ENCODE results near the gene PAPPA.
A peak's percentile ranks its signal among the peaks of the same experiment; 100 is the strongest.

The PAPPA gene

GRCh38 chr9:116270546-116270945, 117.0 kb downstream of the PAPPA start:
- H3K4me2 ChIP-seq (ENCODE audit: low read length): no peak overlapping the region
- no peak overlapping the region for H3K4me3 ChIP-seq (ENCODE audit: low read depth, low read length)
- no peaks in the 10 kb centered on the region for H3K79me2 ChIP-seq
- TF ChIP-seq, protein P1, sequence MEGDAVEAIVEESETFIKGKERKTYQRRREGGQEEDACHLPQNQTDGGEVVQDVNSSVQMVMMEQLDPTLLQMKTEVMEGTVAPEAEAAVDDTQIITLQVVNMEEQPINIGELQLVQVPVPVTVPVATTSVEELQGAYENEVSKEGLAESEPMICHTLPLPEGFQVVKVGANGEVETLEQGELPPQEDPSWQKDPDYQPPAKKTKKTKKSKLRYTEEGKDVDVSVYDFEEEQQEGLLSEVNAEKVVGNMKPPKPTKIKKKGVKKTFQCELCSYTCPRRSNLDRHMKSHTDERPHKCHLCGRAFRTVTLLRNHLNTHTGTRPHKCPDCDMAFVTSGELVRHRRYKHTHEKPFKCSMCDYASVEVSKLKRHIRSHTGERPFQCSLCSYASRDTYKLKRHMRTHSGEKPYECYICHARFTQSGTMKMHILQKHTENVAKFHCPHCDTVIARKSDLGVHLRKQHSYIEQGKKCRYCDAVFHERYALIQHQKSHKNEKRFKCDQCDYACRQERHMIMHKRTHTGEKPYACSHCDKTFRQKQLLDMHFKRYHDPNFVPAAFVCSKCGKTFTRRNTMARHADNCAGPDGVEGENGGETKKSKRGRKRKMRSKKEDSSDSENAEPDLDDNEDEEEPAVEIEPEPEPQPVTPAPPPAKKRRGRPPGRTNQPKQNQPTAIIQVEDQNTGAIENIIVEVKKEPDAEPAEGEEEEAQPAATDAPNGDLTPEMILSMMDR (IDR thresholded peaks at IDR 0.05): no peak
- no peaks in the 10 kb centered on the region for H3K9me3 ChIP-seq (ENCODE audit: control insufficient read depth, low read length)
- peak overlapping the region; percentile 79 for H3K27ac ChIP-seq
- H3K36me3 ChIP-seq (ENCODE audit: control insufficient read depth, insufficient read depth, low read length): no peaks in the 10 kb centered on the region
- H3K4me1 ChIP-seq: peaks cover 16% of the 10 kb centered on the region
- no peaks in the 10 kb centered on the region for H3K27me3 ChIP-seq (ENCODE audit: control insufficient read depth, insufficient read depth, low read length)
- no peak overlapping the region for H3K9ac ChIP-seq
- H2AFZ ChIP-seq: no peak overlapping the region

GRCh38 chr9:116271340-116271739, 117.7 kb downstream of the PAPPA start:
- Histone ChIP-seq H3K9me3 (ENCODE audit: control insufficient read depth, low read length) (no peaks in the 10 kb centered on the region), H3K27ac (no peak overlapping the region)
- TF ChIP-seq, protein P1 (IDR thresholded peaks at IDR 0.05): no peak

DNA sequence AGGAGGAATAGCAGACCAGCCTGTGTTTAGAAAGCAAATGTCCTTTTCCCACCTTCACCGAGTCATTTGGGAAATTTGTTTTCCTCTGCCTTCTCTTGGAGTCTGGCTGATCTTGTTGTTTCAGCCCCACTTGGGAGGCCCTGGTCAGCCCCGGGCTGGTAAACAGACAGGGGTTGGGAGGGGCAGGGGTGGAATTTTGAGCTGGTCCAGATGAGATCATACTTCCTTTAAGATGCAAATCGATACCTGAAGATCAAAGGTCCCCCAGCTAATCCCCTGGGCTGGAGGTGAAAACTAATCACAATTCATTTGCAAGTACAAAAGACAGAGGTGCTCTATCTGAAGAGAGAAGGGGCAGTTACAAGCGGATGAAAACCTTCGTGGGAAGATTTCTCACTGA, 118.4 kb downstream of the PAPPA start:
- H3K79me2 ChIP-seq: no peaks in the 10 kb centered on the region
- H3K4me2 ChIP-seq (ENCODE audit: low read length): no peak overlapping the region
- H3K36me3 ChIP-seq (ENCODE audit: control insufficient read depth, insufficient read depth, low read length): no peaks in the 10 kb centered on the region
- no peak overlapping the region for H3K9ac ChIP-seq
- no peaks in the 10 kb centered on the region for H3K27me3 ChIP-seq (ENCODE audit: control insufficient read depth, insufficient read depth, low read length)
- H3K27ac ChIP-seq: no peak overlapping the region
- TF ChIP-seq, protein P1 (IDR thresholded peaks at IDR 0.05): no peak
- H3K4me1 ChIP-seq: peaks cover 21% of the 10 kb centered on the region
- H3K9me3 ChIP-seq (ENCODE audit: control insufficient read depth, low read length): no peaks in the 10 kb centered on the region
- H3K4me3 ChIP-seq (ENCODE audit: low read depth, low read length): no peak overlapping the region
- no peak overlapping the region for H2AFZ ChIP-seq

More at GRCh38 chr9:116271340-116271739, 117.7 kb downstream of the PAPPA start:
- Histone ChIP-seq H3K27me3 (ENCODE audit: control insufficient read depth, insufficient read depth, low read length) (no peaks in the 10 kb centered on the region), H3K4me1 (peaks cover 21% of the 10 kb centered on the region), H3K9ac (no peak overlapping the region), H3K79me2 (no peaks in the 10 kb centered on the region), H3K4me2 (ENCODE audit: low read length) (no peak overlapping the region), H2AFZ (no peak overlapping the region), H3K4me3 (ENCODE audit: low read depth, low read length) (no peak overlapping the region), H3K36me3 (ENCODE audit: control insufficient read depth, insufficient read depth, low read length) (no peaks in the 10 kb centered on the region)

GRCh38 chr9:116274293-116274692, 120.7 kb downstream of the PAPPA start:
- Histone ChIP-seq H3K27ac (no peak overlapping the region), H3K36me3 (ENCODE audit: control insufficient read depth, insufficient read depth, low read length) (no peaks in the 10 kb centered on the region), H3K9me3 (ENCODE audit: control insufficient read depth, low read length) (no peaks in the 10 kb centered on the region), H3K79me2 (no peaks in the 10 kb centered on the region), H3K4me3 (ENCODE audit: low read depth, low read length) (no peak overlapping the region), H3K27me3 (ENCODE audit: control insufficient read depth, insufficient read depth, low read length) (no peaks in the 10 kb centered on the region), H3K4me1 (peaks cover 21% of the 10 kb centered on the region), H3K4me2 (ENCODE audit: low read length) (no peak overlapping the region), H2AFZ (no peak overlapping the region), H3K9ac (no peak overlapping the region)
- TF ChIP-seq, protein P1 (IDR thresholded peaks at IDR 0.05): no peak

DNA sequence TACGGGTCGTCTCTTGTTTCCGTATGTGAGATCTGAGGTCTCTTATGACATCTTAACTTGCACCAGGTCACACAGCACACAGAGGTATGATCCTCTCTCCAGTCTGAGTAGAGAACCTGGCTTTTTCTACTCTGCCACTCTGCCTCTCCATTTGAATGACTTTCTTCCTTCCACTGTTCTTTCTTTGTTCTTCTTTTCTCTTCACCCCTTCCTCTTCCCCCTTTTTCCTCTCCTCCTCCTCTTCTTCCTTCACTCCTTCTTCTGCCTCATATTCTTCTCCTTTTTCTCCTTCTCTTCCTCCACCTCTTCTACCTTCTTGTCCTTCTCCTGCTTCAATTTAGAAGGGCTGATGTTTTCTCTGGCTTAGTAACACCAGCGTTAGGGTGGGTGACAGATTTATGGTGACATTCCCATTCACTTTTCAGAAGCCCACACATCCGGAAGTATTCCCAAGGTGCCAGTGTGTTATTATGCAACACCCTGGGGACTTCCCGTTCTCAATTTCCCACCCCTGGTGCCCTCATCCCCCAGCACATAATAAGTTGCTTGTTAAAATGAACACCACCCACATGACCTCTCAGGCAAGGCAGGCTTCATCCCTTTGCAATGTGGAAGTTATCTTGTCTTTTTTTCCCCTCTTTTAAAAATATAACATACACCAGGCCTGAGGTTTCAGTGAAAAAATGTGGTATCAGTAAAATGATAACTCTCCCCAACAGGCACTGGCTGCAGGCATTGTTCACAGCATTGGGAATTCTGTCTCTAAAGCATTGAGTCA, 122.0 kb downstream of the PAPPA start:
- no peaks in the 10 kb centered on the region for H3K9me3 ChIP-seq (ENCODE audit: control insufficient read depth, low read length)
- H3K4me1 ChIP-seq: peaks cover 19% of the 10 kb centered on the region
- H3K9ac ChIP-seq: no peak overlapping the region
- H3K4me2 ChIP-seq (ENCODE audit: low read length): no peak overlapping the region
- H3K27ac ChIP-seq: no peak overlapping the region
- H2AFZ ChIP-seq: no peak overlapping the region
- no peaks in the 10 kb centered on the region for H3K79me2 ChIP-seq
- H3K27me3 ChIP-seq (ENCODE audit: control insufficient read depth, insufficient read depth, low read length): no peaks in the 10 kb centered on the region
- no peaks in the 10 kb centered on the region for H3K36me3 ChIP-seq (ENCODE audit: control insufficient read depth, insufficient read depth, low read length)
- H3K4me3 ChIP-seq (ENCODE audit: low read depth, low read length): no peak overlapping the region
- TF ChIP-seq, protein P1 (IDR thresholded peaks at IDR 0.05): no peak

Data from parathyroid adenoma (tissue), 2 donors.